ENCODE measurements around the gene PITPNC1.
"Not testable (repeated sequence)": the region's sequence is repeated elsewhere in the genome, so short reads cannot be mapped to it uniquely, and the experiment has no call there.

Gene PITPNC1

GRCh38 chr17:67467500-67468455 is 90.7 kb downstream of the PITPNC1 start:
- DNase-seq: no peak

GRCh38 chr17:67469208-67469980 is 92.3 kb downstream of the PITPNC1 start:
- DNase-seq: no peak

GRCh38 chr17:67470163-67470562 is 93.1 kb downstream of the PITPNC1 start:
- no peak for DNase-seq

GRCh38 chr17:67471118-67471517 is 94.0 kb downstream of the PITPNC1 start:
- DNase-seq: no peak

GRCh38 chr17:67472606-67473005 is 95.5 kb downstream of the PITPNC1 start:
- not testable (repeated sequence) for DNase-seq

GRCh38 chr17:67474081-67474661 is 97.1 kb downstream of the PITPNC1 start:
- no peak for DNase-seq

GRCh38 chr17:67475161-67475937 is 98.3 kb downstream of the PITPNC1 start:
- DNase-seq: peak; percentile 77

GRCh38 chr17:67476787-67477335 is 99.8 kb downstream of the PITPNC1 start:
- no peak for DNase-seq

- no peak for DNase-seq
Observed at GRCh38 chr17:67477687-67478086, 100.6 kb downstream of the PITPNC1 start.

GRCh38 chr17:67478401-67479041 is 101.4 kb downstream of the PITPNC1 start:
- DNase-seq: no peak

GRCh38 chr17:67479148-67479547 is 102.1 kb downstream of the PITPNC1 start:
- DNase-seq: no peak

- DNase-seq: not testable (repeated sequence)
Observed at GRCh38 chr17:67480959-67481358, 103.9 kb downstream of the PITPNC1 start.

GRCh38 chr17:67481808-67482207 is 104.7 kb downstream of the PITPNC1 start:
- DNase-seq: no peak

GRCh38 chr17:67482764-67483163 is 105.7 kb downstream of the PITPNC1 start:
- no peak for DNase-seq

GRCh38 chr17:67484261-67484660 is 107.2 kb downstream of the PITPNC1 start:
- DNase-seq: no peak

- no peak for DNase-seq
Observed at GRCh38 chr17:67485666-67486065, 108.6 kb downstream of the PITPNC1 start.

GRCh38 chr17:67487506-67487905 is 110.4 kb downstream of the PITPNC1 start:
- no peak for DNase-seq

GRCh38 chr17:67488161-67488560 is 111.1 kb downstream of the PITPNC1 start:
- DNase-seq: no peak

GRCh38 chr17:67488768-67489167 is 111.7 kb downstream of the PITPNC1 start:
- no peak for DNase-seq

GRCh38 chr17:67489273-67489672 is 112.2 kb downstream of the PITPNC1 start:
- DNase-seq: no peak

GRCh38 chr17:67490471-67490870 is 113.4 kb downstream of the PITPNC1 start:
- DNase-seq: no peak

Data from right hindlimb (tissue), 1 donor.